ENCODE data around the gene ULK1.

Gene ULK1

DNA sequence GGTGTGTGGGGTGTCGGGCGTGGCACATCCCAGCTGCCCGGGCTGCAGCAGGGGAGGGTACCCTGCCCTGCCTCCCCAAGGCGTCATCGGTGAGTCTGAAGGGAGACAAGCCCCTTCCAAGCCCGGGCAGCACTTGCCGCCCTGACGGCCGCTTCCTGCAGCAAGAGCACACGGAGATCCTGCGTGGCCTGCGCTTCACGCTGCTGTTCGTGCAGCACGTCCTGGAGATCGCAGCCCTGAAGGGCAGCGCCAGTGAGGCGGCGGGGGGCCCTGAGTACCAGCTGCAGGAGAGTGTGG lies 24.6 kb downstream of the ULK1 start:
- H3K4me3 ChIP-seq (ENCODE audit: low read depth, low read length) = no peak overlapping the region

DNA sequence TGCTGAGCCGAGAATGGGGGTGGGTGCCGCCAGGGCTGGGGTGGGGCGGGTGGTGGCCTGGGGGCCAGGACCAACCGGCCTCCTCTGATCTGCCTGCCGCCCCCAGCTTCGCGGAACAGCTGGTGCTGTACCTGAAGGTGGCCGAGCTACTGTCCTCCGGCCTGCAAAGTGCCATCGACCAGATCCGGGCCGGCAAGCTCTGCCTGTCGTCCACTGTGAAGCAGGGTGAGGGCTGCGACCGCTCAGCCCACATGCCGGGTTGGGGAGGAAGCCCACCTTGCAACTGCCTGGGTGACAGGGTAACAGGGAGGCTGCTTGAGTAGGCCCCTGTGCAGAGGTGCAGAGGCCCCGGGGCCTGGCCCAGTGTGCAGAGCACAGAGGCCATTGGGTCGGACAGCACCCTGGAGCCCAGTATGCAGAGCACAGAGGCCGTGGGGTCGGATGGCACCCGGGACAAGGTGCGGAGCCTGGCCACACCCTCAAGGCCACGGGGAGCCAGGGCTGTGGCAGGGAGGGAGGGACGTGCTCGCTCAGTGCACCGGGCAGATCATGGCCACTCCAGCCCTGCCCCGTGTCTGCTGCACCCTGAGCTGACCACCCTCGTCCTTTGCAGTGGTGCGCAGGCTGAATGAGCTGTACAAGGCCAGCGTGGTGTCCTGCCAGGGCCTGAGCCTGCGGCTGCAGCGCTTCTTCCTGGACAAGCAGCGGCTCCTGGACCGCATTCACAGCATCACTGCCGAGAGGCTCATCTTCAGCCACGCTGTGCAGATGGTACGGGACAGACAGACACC lies 25.1 kb downstream of the ULK1 start:
- H3K4me3 ChIP-seq (ENCODE audit: low read depth, low read length) = no peak overlapping the region

DNA sequence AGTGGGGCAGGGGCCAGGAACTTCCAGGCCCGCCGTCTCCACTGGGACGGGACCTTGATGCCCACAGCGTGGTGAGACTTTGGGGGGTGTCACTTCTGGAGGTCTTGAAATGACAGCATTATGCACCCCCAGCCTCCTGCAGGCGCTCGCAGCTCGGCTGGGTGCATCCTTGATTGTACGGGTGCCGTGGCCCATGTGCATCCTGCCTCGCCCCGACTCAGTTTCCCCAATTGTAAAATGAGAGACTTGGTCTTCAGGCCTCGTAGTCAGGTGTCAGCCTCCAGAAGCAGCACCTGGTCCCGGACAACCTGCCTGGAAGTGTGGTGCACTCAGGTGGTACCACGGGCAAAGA lies 25.7 kb downstream of the ULK1 start:
- no peak overlapping the region for H3K4me3 ChIP-seq (ENCODE audit: low read depth, low read length)

GRCh38 chr12:131920902-131921840 lies 26.7 kb downstream of the ULK1 start:
- H3K4me3 ChIP-seq (ENCODE audit: low read depth, low read length) = no peak overlapping the region

DNA sequence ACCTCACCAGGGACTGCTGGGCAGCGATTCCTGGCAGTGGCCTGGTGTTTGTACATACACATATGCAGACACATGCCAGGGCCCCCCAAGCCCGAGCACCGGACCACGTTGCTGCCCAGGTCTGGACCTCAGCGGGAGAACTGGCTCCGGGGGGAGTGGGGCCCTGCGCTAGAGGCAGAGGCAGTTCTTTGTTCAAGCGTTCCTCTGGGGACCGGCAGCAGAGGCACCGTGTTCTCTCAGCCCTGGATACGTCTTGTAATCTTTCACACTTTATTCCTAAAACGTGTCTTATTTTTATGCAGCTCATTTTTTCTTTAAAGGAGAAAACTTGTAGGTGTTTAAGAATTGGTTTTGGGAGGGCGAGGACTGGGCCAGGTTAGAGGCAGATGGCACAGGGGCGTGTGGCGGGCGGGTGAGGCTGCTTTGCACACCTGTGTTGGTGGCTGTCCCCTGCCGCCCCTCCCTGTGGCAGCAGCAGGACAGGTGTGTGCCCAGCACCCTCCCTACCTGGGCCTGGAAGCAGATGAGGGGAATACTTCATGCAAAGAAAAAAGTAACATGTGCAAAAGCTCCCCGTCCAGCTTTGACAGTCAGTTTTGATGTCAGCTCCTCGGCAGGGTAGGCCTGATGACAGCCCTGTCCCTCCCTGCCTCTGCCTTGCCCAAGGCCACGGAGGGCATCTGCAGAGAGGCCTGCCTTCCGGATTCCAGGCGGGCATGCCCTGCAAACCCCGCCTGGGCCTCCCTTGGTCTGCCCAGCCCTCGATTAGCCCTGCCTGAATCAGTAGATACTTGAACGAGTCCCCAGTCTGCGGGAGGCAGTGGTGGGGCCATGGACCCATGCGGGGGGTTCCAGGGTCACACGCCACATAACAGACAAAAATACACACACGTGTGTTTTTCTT lies 27.7 kb downstream of the ULK1 start:
- no peak overlapping the region for H3K4me3 ChIP-seq (ENCODE audit: low read depth, low read length)

- H3K4me3 ChIP-seq (ENCODE audit: low read depth, low read length) = no peak overlapping the region
Observed at GRCh38 chr12:131922772-131923171, 28.4 kb downstream of the ULK1 start.

DNA sequence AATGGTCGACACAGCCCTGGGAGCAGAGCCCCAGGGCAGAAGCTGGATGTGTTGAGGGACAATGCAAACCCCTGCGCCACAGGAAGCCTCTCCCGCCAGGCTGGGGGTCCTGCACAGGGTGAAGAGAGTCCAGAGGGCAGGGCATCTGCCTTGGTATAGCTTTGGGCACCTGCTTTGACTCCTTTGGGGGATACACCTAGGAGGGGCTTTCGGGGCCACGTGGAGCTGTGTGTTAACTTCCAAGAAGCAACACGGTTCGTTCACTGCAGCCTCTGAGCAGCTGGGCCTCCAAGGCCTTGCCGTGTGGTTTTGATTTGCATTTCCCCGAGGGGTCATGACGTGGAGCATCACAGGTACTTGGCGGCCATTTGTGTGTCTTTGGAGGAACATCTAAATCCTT lies 28.8 kb downstream of the ULK1 start:
- no peak overlapping the region for H3K4me3 ChIP-seq (ENCODE audit: low read depth, low read length)

- no peak overlapping the region for H3K4me3 ChIP-seq (ENCODE audit: low read depth, low read length)
Observed at GRCh38 chr12:131927110-131928079, 33.0 kb downstream of the ULK1 start.

GRCh38 chr12:131928080-131928710 lies 33.8 kb downstream of the ULK1 start:
- peak overlapping the region; percentile 62 for H3K4me3 ChIP-seq (ENCODE audit: low read depth, low read length)

DNA sequence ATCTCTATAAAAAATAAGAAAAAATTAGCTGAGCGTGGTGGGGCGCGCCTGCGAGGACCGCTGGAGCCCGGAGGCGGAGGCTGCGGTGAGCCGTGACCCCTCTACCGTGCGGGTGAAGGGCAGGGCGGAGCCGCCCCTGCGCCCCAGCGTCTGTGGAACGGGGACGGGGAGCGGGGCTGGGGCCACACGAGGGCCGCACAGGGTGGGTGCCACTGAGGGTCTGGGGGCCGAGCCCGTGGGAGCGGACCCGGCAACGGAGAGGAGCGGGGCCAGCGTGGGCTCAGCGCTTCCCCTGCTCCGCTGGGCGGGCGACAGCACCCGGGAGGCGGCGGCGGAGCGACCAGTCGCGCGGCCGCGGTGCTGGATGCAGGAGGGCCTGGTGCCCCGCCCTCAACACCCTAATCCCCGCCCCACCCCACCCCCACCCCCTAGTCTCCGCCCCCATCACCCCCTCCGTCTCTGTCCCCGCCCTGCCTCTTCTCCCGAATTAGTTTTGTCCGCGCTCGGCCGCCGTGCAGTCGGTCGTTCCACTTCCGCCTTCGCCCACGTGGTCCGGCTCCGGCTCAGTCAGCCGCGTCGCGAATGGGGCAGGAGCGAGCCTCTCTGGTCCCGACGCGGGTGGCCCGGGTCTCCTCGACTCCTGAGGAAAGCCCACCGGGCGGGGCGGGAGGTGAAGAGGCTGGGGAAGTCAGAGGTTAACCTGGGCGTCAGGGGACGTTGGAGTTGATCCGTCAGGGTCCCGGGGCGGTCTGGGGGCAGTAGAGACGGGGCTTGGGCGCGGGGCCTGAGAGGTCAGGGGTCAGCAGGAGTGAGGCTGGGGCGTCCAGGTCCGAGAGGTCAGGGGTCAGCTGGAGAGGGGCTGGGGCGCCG lies 34.5 kb downstream of the ULK1 start, which contains the start of gene PUS1:
TSS of gene PUS1 (plus strand) at position 566 of the 870 bp plus-strand sequence. CDS start 447 bp downstream, outside the sequence.
- H3K4me3 ChIP-seq (ENCODE audit: low read depth, low read length) = peak within 1 kb of the TSS; percentile 82

DNA sequence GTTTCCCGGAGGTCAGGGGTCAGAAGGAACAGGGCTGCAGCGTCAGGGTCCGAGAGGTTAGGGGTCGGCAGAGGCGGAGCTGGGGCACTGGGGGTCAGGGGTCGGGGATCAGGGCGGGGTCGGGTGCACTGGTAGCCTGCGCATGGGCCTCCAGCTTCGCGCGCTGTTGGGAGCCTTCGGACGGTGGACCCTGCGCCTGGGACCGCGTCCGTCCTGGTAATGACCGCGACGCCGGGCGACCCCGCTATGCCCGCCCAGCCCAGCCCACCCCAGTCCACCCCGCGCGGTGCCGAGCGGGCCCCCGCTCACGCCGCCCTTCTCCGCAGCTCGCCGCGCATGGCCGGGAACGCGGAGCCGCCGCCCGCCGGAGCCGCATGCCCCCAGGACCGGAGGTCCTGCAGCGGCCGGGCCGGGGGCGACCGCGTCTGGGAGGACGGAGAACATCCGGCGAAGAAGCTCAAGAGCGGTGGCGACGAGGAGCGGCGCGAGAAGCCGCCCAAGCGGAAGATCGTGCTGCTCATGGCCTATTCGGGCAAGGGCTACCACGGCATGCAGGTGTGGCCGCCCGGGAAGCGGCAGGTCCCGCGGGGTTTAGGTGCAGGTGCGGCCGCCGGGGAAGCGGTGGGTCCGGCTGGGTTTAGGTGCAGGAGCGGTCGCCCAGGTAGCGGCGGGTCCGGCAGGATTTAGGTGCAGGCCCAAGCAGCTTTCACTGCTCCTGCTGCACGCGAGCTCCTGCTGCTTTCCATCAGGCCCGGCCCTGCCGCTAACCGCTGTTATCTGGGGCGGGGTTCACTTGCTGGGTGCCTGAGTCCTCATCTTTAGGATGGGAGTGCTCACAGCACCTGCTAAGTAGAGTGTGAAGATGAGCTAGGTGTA lies 35.4 kb downstream of the ULK1 start:
- peak overlapping the region; percentile 82 for H3K4me3 ChIP-seq (ENCODE audit: low read depth, low read length)

- peak overlapping the region; percentile 82 for H3K4me3 ChIP-seq (ENCODE audit: low read depth, low read length)
Observed at GRCh38 chr12:131930510-131930909, 36.1 kb downstream of the ULK1 start.

DNA sequence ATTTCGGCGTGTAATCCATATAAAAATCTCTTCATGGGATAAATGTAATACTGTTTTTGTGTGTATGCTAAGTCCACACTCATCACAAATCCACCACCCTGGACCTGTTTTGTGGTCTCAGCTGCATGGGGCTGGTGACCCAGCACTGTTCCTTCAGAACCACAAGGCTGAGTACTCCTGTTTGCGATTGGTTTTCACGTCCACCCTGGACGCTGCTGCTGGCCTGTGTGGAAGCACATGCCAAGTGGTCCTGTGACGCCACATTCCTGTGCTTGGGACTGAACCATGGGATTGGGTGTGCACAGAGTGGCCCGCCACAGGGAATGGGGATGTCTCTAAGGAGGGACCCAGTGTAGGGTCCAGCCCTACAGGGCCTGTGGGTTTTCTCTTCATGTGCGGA lies 39.0 kb downstream of the ULK1 start:
- H3K4me3 ChIP-seq (ENCODE audit: low read depth, low read length) = no peak overlapping the region

DNA sequence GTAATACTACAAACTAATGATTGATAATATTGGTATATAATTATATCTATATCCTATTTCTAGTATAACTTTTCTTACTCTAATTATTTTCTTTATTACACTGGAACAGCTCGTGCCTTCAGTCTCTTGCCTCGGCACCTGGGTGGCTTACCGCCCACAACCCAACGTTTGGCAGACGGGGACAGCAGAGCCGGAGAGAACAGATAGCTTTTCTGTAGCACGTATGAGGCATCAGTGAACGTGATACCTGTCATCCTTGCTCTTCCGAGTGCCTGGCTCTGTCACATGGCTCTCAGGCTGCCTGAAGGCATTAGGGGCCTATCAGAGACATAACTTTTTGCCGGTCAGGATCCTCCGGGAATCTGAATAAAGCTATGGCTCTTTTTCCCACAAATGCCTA lies 40.1 kb downstream of the ULK1 start:
- no peak overlapping the region for H3K4me3 ChIP-seq (ENCODE audit: low read depth, low read length)

DNA sequence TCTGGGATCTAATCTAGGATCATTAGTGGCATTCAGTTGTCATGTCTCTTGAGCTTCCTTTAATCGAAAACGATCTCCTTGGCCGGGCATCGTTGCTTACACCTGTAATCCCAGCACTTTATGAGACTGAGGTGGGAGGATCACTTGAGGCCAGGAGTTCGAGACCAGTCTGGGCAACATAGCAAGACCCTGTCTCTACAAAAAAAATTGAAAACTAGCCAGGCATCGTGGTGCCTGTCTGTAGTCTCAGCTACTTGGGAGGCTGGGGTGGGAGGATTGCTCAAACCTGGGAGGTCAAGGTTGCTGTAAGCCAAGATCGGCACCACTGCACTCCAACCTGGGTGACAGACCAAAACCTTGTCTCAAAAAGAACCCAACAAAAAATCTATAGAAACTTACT lies 43.7 kb downstream of the ULK1 start:
- H3K4me3 ChIP-seq (ENCODE audit: low read depth, low read length) = no peak overlapping the region

DNA sequence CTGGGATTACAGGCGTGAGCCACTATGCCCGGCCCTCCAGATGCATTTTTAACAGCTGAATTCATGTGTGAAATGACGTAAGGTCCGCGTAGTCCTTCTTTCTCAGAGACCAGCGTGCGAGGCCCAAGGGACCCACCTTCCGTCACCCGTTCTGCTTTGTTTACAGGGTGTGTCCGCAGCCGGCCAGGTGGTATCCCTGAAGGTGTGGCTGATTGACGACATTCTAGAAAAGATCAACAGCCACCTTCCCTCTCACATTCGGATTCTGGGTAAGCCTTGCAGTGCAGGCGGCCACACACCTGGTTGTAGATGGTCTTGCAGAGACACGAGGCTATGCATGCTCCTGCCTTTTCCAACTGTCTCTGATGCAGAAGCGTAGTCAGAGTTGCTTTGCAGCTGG lies 44.6 kb downstream of the ULK1 start:
- no peak overlapping the region for H3K4me3 ChIP-seq (ENCODE audit: low read depth, low read length)

GRCh38 chr12:131940141-131940547 lies 45.7 kb downstream of the ULK1 start:
- no peak overlapping the region for H3K4me3 ChIP-seq (ENCODE audit: low read depth, low read length)
